Gastrocnemius medialis (tissue), 4 donors: ENCODE measurements around the gene PGM1. TPM values are rescaled to one million over a fixed set of nuclear protein-coding genes. Genes with fewer than 3 reads are reported as not detected.

Experiments
- ATAC-seq, 2 donors: fragments of 150-250 bp; one replicate each; pipeline ENCODE4 v1.9.1; 2016
- DNase-seq, 2 donors: peaks; one replicate each; pipeline ENCODE4 v3.0.0-alpha.2; 2019
- H3K27ac ChIP-seq, 4 donors: fragments of 200-600 bp; sonication (generic); 1 replicate in 1 of 4; 2 replicates in 3 of 4; pipeline ENCODE4 v1.5.1; 2016 to 2018; ENCODE audit warnings: mild to moderate bottlenecking in 2 of 4, moderate library complexity in 1 of 4
- H3K27me3 ChIP-seq, 3 donors: fragments of 200-600 bp; sonication (generic) in 2 of 3; 1 replicate in 1 of 3; 2 replicates in 2 of 3; pipeline versions ENCODE4 v1.5.1 to v1.6.0; 2016 to 2019; ENCODE audit warnings: mild to moderate bottlenecking in 1 of 3, moderate library complexity in 1 of 3
- H3K36me3 ChIP-seq, 2 donors: fragments of 200-600 bp; sonication (generic) in 1 of 2; one replicate each; pipeline ENCODE4 v1.5.1; 2017 to 2018
- H3K4me1 ChIP-seq, 2 donors: fragments of 200-600 bp; sonication (generic) in 1 of 2; one replicate each; pipeline ENCODE4 v1.5.1; 2016 to 2017; ENCODE audit warnings: mild to moderate bottlenecking in 2 of 2
- H3K4me3 ChIP-seq, 4 donors: fragments of 200-600 bp; sonication (generic) in 3 of 4; 1 replicate in 1 of 4; 2 replicates in 3 of 4; pipeline ENCODE4 v1.5.1; 2016 to 2019; ENCODE audit warnings: mild to moderate bottlenecking in 2 of 4
- H3K9me3 ChIP-seq, 3 donors: fragments of 200-600 bp; sonication (generic) in 2 of 3; 1 replicate in 1 of 3; 2 replicates in 2 of 3; pipeline ENCODE4 v1.5.1; 2016 to 2019
- POLR2A ChIP-seq, 2 donors: fragments of 450-650 bp; IDR thresholded peaks; one replicate each; pipeline ENCODE4 v1.6.1; 2017; ENCODE audit warnings: antibody characterized with exemption in 2 of 2, mild to moderate bottlenecking in 2 of 2, moderate library complexity in 2 of 2
- in situ Hi-C, 4 donors: fragments of 200-750 bp; cut with MboI; loops; one replicate each; pipeline versions ENCODE4 v1.15.0 to v1.8.0; 2017; ENCODE audit warnings: low sequenced_read_pairs in 4 of 4
- intact Hi-C: fragments of 100-400 bp; cut with DNase I; formaldehyde crosslinking; loops from one replicate; pipeline ENCODE4 v1.15.1; 2023; ENCODE audit warnings: low total_unique reads
- total RNA-seq, 4 donors: library from RNA; depleted of rRNA; stranded (reverse); fragments of >200 nt; gene quantifications; one replicate each; pipeline versions ENCODE4 v1.1.0 to v1.2.3, GENCODE V29; 2016
- TF ChIP-seq, protein P1 (sequence below), 5 experiments: fragments of 450-650 bp in 3 of 5; fragments of 200-600 bp in 2 of 5; sonication (generic) in 2 of 5; IDR thresholded peaks in 4 of 5; conservative IDR thresholded peaks in 1 of 5; 1 replicate in 4 of 5; 2 replicates in 1 of 5; pipeline ENCODE4 v1.5.1; 2016 to 2019; ENCODE audit warnings: antibody characterized with exemption in 5 of 5, mild to moderate bottlenecking in 3 of 5, moderate library complexity in 3 of 5

Gene PGM1
- total RNA-seq, 4 donors from 2014 or later: 320 to 713 (median 666) TPM

DNA sequence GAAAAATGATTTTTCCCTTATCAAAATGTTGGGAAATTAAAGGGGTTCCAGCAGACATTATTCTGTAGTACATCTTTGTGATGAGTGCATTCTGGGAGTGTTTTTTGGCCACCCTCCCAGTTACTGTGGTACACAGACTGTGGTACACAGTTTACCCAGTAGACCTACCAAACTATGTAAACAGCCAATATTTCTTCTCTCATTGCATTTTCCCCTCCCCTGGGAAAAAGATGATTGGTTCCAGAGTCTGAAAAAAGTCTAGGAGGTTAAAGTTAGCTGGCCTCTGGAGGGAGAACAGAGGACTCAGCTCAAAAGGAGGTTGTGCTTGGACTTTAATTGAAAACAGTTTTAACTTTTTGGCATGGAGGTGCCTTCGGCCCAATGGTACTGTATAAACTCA, 42.5 kb downstream of the PGM1 start:
- Histone ChIP-seq H3K27me3 (no peaks in the 10 kb centered on the region), H3K9me3 (no peaks in the 10 kb centered on the region), H3K27ac (peak overlapping the region in 1 of 4 donors; percentile 9), H3K36me3 (peaks cover 0 to 86% of the 10 kb centered on the region in 2 donors), H3K4me1 (peaks cover 12 to 19% of the 10 kb centered on the region in 2 donors), H3K4me3 (no peak overlapping the region)
- TF ChIP-seq, protein P1, sequence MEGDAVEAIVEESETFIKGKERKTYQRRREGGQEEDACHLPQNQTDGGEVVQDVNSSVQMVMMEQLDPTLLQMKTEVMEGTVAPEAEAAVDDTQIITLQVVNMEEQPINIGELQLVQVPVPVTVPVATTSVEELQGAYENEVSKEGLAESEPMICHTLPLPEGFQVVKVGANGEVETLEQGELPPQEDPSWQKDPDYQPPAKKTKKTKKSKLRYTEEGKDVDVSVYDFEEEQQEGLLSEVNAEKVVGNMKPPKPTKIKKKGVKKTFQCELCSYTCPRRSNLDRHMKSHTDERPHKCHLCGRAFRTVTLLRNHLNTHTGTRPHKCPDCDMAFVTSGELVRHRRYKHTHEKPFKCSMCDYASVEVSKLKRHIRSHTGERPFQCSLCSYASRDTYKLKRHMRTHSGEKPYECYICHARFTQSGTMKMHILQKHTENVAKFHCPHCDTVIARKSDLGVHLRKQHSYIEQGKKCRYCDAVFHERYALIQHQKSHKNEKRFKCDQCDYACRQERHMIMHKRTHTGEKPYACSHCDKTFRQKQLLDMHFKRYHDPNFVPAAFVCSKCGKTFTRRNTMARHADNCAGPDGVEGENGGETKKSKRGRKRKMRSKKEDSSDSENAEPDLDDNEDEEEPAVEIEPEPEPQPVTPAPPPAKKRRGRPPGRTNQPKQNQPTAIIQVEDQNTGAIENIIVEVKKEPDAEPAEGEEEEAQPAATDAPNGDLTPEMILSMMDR (IDR thresholded peaks at IDR 0.05 in 4 of 5, conservative IDR thresholded peaks at IDR 0.05 in 1 of 5): no peak
- no peak for TF ChIP-seq POLR2A (IDR thresholded peaks at IDR 0.05)
- ATAC-seq (no peak), DNase-seq (no peak)
- in situ Hi-C loops (no loop called here), intact Hi-C loops (no loop called here)

GRCh38 chr1:63636192-63637105, 43.2 kb downstream of the PGM1 start:
- TF ChIP-seq POLR2A (IDR thresholded peaks at IDR 0.05): no peak
- TF ChIP-seq, protein P1 (IDR thresholded peaks at IDR 0.05 in 4 of 5, conservative IDR thresholded peaks at IDR 0.05 in 1 of 5): no peak
- peak overlapping the region in 1 of 4 donors; percentile 9 for H3K27ac ChIP-seq
- ATAC-seq (no peak), DNase-seq (no peak)
- H3K36me3 ChIP-seq: peaks cover 0 to 80% of the 10 kb centered on the region in 2 donors
- no peaks in the 10 kb centered on the region for H3K9me3 ChIP-seq
- peaks cover 17 to 27% of the 10 kb centered on the region in 2 donors for H3K4me1 ChIP-seq
- H3K4me3 ChIP-seq: no peak overlapping the region
- in situ Hi-C loops: no loop called here
- no peaks in the 10 kb centered on the region for H3K27me3 ChIP-seq
- intact Hi-C loops: no loop called here

GRCh38 chr1:63638471-63638870, 45.3 kb downstream of the PGM1 start:
- ATAC-seq: no peak
- TF ChIP-seq POLR2A (IDR thresholded peaks at IDR 0.05): no peak
- TF ChIP-seq, protein P1 (IDR thresholded peaks at IDR 0.05 in 4 of 5, conservative IDR thresholded peaks at IDR 0.05 in 1 of 5): no peak
- peaks cover 0 to 60% of the 10 kb centered on the region in 2 donors for H3K36me3 ChIP-seq

DNA sequence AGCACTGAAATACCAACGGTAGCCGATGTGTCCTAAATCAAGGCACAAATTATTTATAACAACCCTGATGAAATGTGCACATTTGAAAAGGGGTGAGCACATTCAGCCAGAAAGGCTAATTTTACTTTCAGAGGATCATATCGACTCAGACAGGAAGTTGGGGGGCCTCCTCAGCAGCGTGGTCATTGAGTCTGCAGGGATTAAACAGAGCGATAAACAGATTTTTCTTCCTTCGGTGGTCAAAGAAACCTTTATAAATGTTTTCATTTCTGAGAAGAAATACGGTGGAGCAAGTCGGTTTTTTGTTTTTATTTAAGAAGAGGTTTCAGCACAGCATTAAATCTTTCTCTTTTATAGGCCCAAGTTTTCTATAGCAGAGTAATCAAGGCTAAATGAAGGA, 45.7 kb downstream of the PGM1 start:
- ATAC-seq (no peak), DNase-seq (no peak)
- peaks cover 0 to 60% of the 10 kb centered on the region in 2 donors for H3K36me3 ChIP-seq
- H3K4me1 ChIP-seq: peaks cover 38 to 50% of the 10 kb centered on the region in 2 donors
- H3K4me3 ChIP-seq: no peak overlapping the region
- intact Hi-C loops: no loop called here
- in situ Hi-C loops: no loop called here
- peak overlapping the region; percentile 20 to 95 (median 88) for H3K27ac ChIP-seq
- no peak for TF ChIP-seq POLR2A (IDR thresholded peaks at IDR 0.05)
- TF ChIP-seq, protein P1 (IDR thresholded peaks at IDR 0.05 in 4 of 5, conservative IDR thresholded peaks at IDR 0.05 in 1 of 5): no peak
- H3K9me3 ChIP-seq: no peaks in the 10 kb centered on the region
- H3K27me3 ChIP-seq: no peaks in the 10 kb centered on the region

More at GRCh38 chr1:63638471-63638870, 45.3 kb downstream of the PGM1 start:
- Histone ChIP-seq H3K27me3 (no peaks in the 10 kb centered on the region), H3K4me1 (peaks cover 34 to 47% of the 10 kb centered on the region in 2 donors), H3K9me3 (no peaks in the 10 kb centered on the region), H3K4me3 (no peak overlapping the region), H3K27ac (peak overlapping the region; percentile 20 to 95 (median 88))
- intact Hi-C loops: no loop called here
- DNase-seq: no peak
- in situ Hi-C loops: no loop called here
